Gastroesophageal sphincter (tissue), 4 donors: ENCODE results near the gene ADH1C. TPM values are rescaled to one million over a fixed set of nuclear protein-coding genes. Genes with fewer than 3 reads are reported as not detected.

Experiments
- ATAC-seq: fragments of 150-250 bp; one replicate; pipeline ENCODE4 v1.9.1; 2016; ENCODE audit warnings: mild to moderate bottlenecking, moderate library complexity
- H3K27ac ChIP-seq, 4 donors: fragments of 200-600 bp; sonication (generic) in 3 of 4; 1 replicate in 3 of 4; 2 replicates in 1 of 4; pipeline ENCODE4 v1.5.1; 2016 to 2019
- H3K27me3 ChIP-seq: fragments of 200-600 bp; sonication (generic); one replicate; pipeline ENCODE4 v1.5.1; 2019
- H3K36me3 ChIP-seq, 2 donors: fragments of 200-600 bp; sonication (generic); one replicate each; pipeline ENCODE4 v1.5.1; 2019; ENCODE audit warnings: control low read depth in 1 of 2
- H3K4me1 ChIP-seq, 3 donors: fragments of 200-600 bp; sonication (generic); 1 replicate in 2 of 3; 2 replicates in 1 of 3; pipeline ENCODE4 v1.5.1; 2016 to 2019; ENCODE audit warnings: control low read depth in 2 of 3
- H3K4me3 ChIP-seq, 2 donors: fragments of 200-600 bp; sonication (generic); one replicate each; pipeline ENCODE4 v1.5.1; 2019; ENCODE audit warnings: mild to moderate bottlenecking in 1 of 2, moderate library complexity in 1 of 2
- H3K9me3 ChIP-seq, 3 donors: fragments of 200-600 bp; sonication (generic); one replicate each; pipeline ENCODE4 v1.5.1; 2017 to 2019; ENCODE audit warnings: control low read depth in 2 of 3
- EP300 ChIP-seq: sonication (generic); formaldehyde crosslinking; IDR thresholded peaks from one replicate; pipeline ENCODE4 v1.6.1; 2017; ENCODE audit warnings: antibody characterized with exemption, mild to moderate bottlenecking
- POLR2A ChIP-seq, 2 donors: fragments of 450-650 bp; IDR thresholded peaks; one replicate each; pipeline ENCODE4 v1.6.1; 2017; ENCODE audit warnings: antibody characterized with exemption in 2 of 2, mild to moderate bottlenecking in 2 of 2, moderate library complexity in 1 of 2
- POLR2AphosphoS5 ChIP-seq: sonication (generic); formaldehyde crosslinking; IDR thresholded peaks from one replicate; pipeline ENCODE4 v1.6.1; 2017; ENCODE audit warnings: antibody characterized with exemption
- WGBS, 2 donors: methylation state at CpG; one replicate each; pipeline ENCODE4 v1.1.5; 2018; ENCODE audit warnings: low coverage in 1 of 2; 5-methylcytosine and 5-hydroxymethylcytosine counted together
- total RNA-seq, 4 donors: library from RNA; depleted of rRNA; stranded (reverse); fragments of >200 nt; gene quantifications; one replicate each; pipeline ENCODE4 v1.1.0, GENCODE V29; 2016
- TF ChIP-seq, protein P1 (sequence below), 4 experiments: fragments of 200-600 bp in 2 of 4; fragments of 450-650 bp in 2 of 4; sonication (generic) in 1 of 4; IDR thresholded peaks; one replicate each; pipeline ENCODE4 v1.5.1; 2017 to 2019; ENCODE audit warnings: antibody characterized with exemption in 4 of 4, mild to moderate bottlenecking in 2 of 4, moderate library complexity in 2 of 4

ADH1C gene
- total RNA-seq, 4 donors from 2014 or later, result 2.6 to 11.3 (median 7.2) TPM

DNA sequence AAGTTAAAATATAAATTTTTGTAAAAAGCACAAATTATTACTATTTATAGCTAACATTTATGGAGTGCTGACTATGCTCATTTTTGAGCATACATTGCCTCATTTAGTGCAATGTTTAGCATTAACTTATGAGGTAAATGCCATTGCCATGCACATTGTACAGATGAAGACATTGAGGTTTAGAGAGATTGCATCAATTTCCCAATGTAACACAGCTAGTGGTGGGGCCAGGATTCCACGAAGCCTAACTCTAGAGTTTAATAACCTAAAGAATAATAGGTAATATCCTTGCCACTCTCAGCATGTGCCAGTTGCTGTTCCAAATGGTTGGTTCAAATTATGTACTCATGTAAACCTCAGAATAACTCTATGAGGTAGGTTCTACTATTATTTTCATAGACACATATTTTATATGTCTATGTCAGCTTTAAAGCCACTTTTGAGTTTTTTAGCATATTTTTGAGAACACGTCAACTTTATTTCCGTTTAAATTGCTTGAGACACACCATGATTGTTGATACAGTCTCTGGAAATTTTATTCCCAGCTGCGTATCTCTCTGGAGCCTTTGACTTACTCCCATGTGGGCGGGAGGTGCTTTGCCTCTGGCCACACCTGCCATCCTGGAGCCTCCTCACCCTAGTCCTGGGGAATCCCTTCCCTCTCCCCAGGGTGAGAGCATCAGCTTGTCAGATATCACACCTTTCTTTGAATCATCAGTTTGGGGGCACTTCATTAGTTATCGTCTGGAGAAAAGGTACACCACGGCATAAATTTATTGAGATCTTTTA is 51.0 kb downstream of the ADH1C start:
- TF ChIP-seq, protein P1, sequence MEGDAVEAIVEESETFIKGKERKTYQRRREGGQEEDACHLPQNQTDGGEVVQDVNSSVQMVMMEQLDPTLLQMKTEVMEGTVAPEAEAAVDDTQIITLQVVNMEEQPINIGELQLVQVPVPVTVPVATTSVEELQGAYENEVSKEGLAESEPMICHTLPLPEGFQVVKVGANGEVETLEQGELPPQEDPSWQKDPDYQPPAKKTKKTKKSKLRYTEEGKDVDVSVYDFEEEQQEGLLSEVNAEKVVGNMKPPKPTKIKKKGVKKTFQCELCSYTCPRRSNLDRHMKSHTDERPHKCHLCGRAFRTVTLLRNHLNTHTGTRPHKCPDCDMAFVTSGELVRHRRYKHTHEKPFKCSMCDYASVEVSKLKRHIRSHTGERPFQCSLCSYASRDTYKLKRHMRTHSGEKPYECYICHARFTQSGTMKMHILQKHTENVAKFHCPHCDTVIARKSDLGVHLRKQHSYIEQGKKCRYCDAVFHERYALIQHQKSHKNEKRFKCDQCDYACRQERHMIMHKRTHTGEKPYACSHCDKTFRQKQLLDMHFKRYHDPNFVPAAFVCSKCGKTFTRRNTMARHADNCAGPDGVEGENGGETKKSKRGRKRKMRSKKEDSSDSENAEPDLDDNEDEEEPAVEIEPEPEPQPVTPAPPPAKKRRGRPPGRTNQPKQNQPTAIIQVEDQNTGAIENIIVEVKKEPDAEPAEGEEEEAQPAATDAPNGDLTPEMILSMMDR (IDR thresholded peaks at IDR 0.05), result no peak
- no peak for TF ChIP-seq EP300
- TF ChIP-seq POLR2A (IDR thresholded peaks at IDR 0.05), result no peak
- TF ChIP-seq POLR2AphosphoS5, result no peak
- 65 to 68% methylated on average over 6 to 7 of the region's 7 CpGs for WGBS, 2 donors
- H3K27ac ChIP-seq, result peak overlapping the region; percentile 79 to 98 (median 82)
- ATAC-seq, result peak; percentile 17
- peaks cover 10 to 18% (median 14%) of the 10 kb centered on the region in 3 donors for H3K4me1 ChIP-seq
- no peak overlapping the region for H3K4me3 ChIP-seq
- H3K36me3 ChIP-seq, result no peaks in the 10 kb centered on the region
- H3K9me3 ChIP-seq, result no peaks in the 10 kb centered on the region
- H3K27me3 ChIP-seq, result no peaks in the 10 kb centered on the region

DNA sequence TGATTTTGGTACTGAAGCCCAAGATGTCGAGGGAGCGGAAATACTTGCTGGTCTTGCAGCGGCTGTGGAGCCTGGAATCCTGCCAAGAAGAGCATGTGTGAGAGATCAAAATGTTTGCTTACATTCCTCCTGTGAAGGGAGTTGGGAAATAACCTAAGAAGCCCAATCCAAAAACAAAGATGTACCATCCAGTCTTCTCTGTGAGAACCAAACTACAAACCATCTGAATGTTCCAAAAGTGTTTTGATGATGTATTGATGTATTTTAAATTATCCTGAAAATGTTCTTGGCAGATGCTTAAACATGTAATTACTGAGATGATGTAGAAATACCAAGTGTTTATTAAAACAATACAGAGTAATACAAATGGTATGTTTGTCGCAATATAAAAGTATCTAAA is 51.6 kb downstream of the ADH1C start:
- H3K4me3 ChIP-seq, result no peak overlapping the region
- H3K36me3 ChIP-seq, result no peaks in the 10 kb centered on the region
- no peaks in the 10 kb centered on the region for H3K9me3 ChIP-seq
- WGBS, 2 donors, result 12 to 17% methylated on average over 4 of the region's 4 CpGs
- H3K27me3 ChIP-seq, result no peaks in the 10 kb centered on the region
- H3K4me1 ChIP-seq, result peaks cover 10 to 18% (median 14%) of the 10 kb centered on the region in 3 donors
- peak; percentile 93 for ATAC-seq
- TF ChIP-seq, protein P1 (IDR thresholded peaks at IDR 0.05), result no peak
- TF ChIP-seq POLR2A (IDR thresholded peaks at IDR 0.05) (no peak), POLR2AphosphoS5 (peak; percentile 99), EP300 (no peak)
- peak overlapping the region; percentile 79 to 98 (median 82) for H3K27ac ChIP-seq

DNA sequence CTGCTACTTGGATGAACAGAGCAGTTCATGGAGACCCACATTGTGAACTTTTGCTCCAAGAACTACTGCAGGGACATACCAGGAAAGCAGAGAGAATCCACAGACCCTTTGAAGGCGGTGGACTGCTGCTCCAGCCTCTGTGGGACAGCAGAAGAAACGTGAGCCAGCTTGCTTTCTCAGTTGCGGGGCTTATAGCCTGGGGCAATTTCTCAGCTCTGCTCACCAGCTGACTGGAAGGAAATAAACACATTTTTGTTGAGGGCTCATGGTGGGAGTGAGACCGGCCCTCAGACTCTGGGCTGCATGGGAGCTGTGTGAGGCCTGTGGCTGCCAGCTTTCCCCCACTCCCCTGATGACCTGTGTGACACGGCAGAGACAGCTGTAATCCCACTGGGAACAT is 59.2 kb downstream of the ADH1C start:
- H3K9me3 ChIP-seq, result peaks cover 0 to 4% (median 0%) of the 10 kb centered on the region in 3 donors
- WGBS, 2 donors, result 69 to 80% methylated on average over 1 to 2 of the region's 5 CpGs
- H3K27ac ChIP-seq, result no peak overlapping the region
- H3K4me3 ChIP-seq, result no peak overlapping the region
- H3K27me3 ChIP-seq, result no peaks in the 10 kb centered on the region
- no peak for ATAC-seq
- H3K4me1 ChIP-seq, result no peaks in the 10 kb centered on the region
- TF ChIP-seq, protein P1 (IDR thresholded peaks at IDR 0.05), result no peak
- TF ChIP-seq POLR2AphosphoS5 (no peak), EP300 (no peak), POLR2A (IDR thresholded peaks at IDR 0.05) (no peak)
- peaks cover 0 to 4% of the 10 kb centered on the region in 2 donors for H3K36me3 ChIP-seq

DNA sequence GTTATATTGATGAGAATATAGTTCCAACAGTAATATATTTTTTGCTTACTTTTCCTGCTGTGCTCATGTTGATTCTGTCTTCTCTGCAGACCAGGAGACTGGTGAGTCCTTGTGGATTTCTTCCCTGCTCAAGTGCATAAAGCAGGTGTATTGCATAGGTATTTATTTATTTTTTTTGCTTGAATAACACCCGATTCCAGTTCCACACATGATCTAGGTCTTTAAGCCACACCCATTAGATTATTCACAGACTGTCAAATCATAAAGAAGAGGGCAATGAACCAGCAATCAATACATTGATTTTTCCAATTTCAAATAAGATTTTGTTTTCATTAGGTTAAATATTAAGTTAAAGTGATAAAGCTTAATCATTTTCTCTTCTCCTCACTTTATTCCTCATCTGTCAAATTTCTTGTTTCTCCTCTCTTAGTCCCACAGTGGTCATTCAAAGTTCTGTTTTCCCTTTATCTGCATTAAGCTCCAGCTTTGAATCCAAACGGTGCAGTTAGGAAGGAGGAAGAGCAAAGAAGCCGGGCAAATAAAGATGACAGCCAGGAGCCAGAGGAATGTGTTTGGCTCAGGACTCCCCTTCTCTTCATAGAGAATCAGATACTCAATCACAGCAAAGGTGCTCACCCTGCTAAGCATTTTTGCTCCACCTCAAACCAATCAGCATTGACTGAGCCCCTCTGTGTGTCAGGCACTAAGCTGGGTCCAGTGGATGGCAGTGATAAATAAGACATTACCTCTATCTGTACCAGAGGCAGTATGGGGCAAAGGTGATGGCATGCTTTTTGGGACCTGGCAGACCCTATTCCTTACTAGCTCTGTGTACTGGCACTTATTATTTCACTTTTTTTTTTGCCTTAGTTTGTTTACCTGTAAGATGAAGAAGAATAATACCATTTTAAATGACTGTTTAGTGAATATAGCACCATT is 61.4 kb downstream of the ADH1C start, which contains the start of gene ADH1A:
TSS of gene ADH1A (minus strand) at position 138 of the 939 bp plus-strand sequence. CDS start at position 67, 71 bp downstream.
- peaks cover 0 to 4% (median 0%) of the 10 kb centered on the region in 3 donors for H3K9me3 ChIP-seq
- peaks cover 0 to 4% of the 10 kb centered on the region in 2 donors for H3K36me3 ChIP-seq
- 67 to 79% methylated on average over 2 to 3 of the region's 3 CpGs for WGBS, 2 donors
- no peaks in the 10 kb centered on the region for H3K4me1 ChIP-seq
- TF ChIP-seq, protein P1 (IDR thresholded peaks at IDR 0.05), result no peak
- TF ChIP-seq EP300 (no peak), POLR2AphosphoS5 (no peak), POLR2A (IDR thresholded peaks at IDR 0.05) (no peak)
- ATAC-seq, result no peak
- H3K27me3 ChIP-seq, result no peaks in the 10 kb centered on the region
- no peak within 1 kb of the TSS for H3K27ac ChIP-seq
- no peak within 1 kb of the TSS for H3K4me3 ChIP-seq

Other genes starting within 250 kb of the ADH1C start
- gene ADH4, start 208.4 kb downstream of the ADH1C start, total RNA-seq, result 10 to 100 TPM in 1 of 4 donors, 1 to 10 TPM in 3; 1.1 to 10.9 (median 4.1) TPM
- under 1 TPM in 1 of 4 donors, not detected in 3; 0.19 TPM for gene ADH6, start 133.5 kb downstream of the ADH1C start, total RNA-seq
- gene ADH1A, start 61.8 kb downstream of the ADH1C start, total RNA-seq, result 1 to 10 TPM in 1 of 4 donors, under 1 TPM in 1, not detected in 2; 0.54 to 1.4 TPM
- 100 to 1,000 TPM; 224 to 714 (median 463) TPM for gene ADH1B, start 31.3 kb downstream of the ADH1C start, total RNA-seq
- 1 to 10 TPM in 2 of 4 donors, under 1 TPM in 1, not detected in 1; 0.13 to 9.9 (median 1.2) TPM for gene ADH7, start 82.6 kb upstream of the ADH1C start, total RNA-seq
- not detected for gene C4orf17, start 158.3 kb upstream of the ADH1C start, total RNA-seq
- 10 to 100 TPM in 1 of 4 donors, 1 to 10 TPM in 3; 3.8 to 10.2 (median 5.7) TPM for gene TRMT10A, start 211.3 kb upstream of the ADH1C start, total RNA-seq
- gene MTTP, start 222.1 kb upstream of the ADH1C start, total RNA-seq, result 1 to 10 TPM in 2 of 4 donors, under 1 TPM in 2; 0.16 to 3.5 (median 1.2) TPM